IMR-90 (cell line): ENCODE results near the gene PHLDB1. TPM values are rescaled to one million over a fixed set of nuclear protein-coding genes. Genes with fewer than 3 reads are reported as not detected.

ENCODE experiments used
- ATAC-seq: fragments of 200-7000 bp; cut with Tn5 transposase; 2 replicates; pipeline ENCODE4 v1.9.1; 2020; ENCODE audit warnings: low read depth, mild to moderate bottlenecking, moderate library complexity
- BruUV-seq: library from RNA; stranded (reverse); fragments of 400-500 nt; replicated peaks from 2 replicates; lab custom pipeline; 2021; lab: Mats Ljungman, UMichigan
- CTCF ChIA-PET: fragments of 300-600 bp; formaldehyde crosslinking; extraction: SDS; loops from one replicate; lab custom pipeline; 2021; ENCODE audit warnings: antibody characterized with exemption; lab: Yijun Ruan, JAX
- POLR2A ChIA-PET: fragments of 300-600 bp; sonication (Branson Sonifier 250); formaldehyde crosslinking; loops from one replicate; lab custom pipeline; 2022; ENCODE audit warnings: antibody characterized with exemption; ENCODE audit not compliant: unreplicated experiment; lab: Charles Lee
- DNase-seq: peaks from one replicate; pipeline ENCODE4 v3.0.0; 2013
- H2AFZ ChIP-seq: replicated peaks from 2 replicates; pipeline ENCODE3; 2013; ENCODE audit warnings: low read length, mild to moderate bottlenecking; ENCODE audit not compliant: poor library complexity
- H2AK5ac ChIP-seq: 2 replicates; pipeline ENCODE4 v1.6.1; 2013; ENCODE audit warnings: low read depth, low read length, inconsistent platforms
- H2AK9ac ChIP-seq: replicated peaks from 2 replicates; pipeline ENCODE3; 2013; ENCODE audit warnings: mild to moderate bottlenecking, low read depth, low read length, moderate library complexity; ENCODE audit not compliant: poor library complexity
- H2BK120ac ChIP-seq: 2 replicates; pipeline ENCODE4 v1.6.1; 2013; ENCODE audit warnings: low read depth, low read length, inconsistent platforms
- H2BK15ac ChIP-seq: 3 replicates; pipeline ENCODE4 v1.6.1; 2013; ENCODE audit warnings: low read depth, low read length, inconsistent platforms
- H2BK20ac ChIP-seq: 2 replicates; pipeline ENCODE4 v1.6.1; 2013; ENCODE audit warnings: low read depth, mild to moderate bottlenecking, inconsistent platforms, low read length, moderate library complexity
- H2BK5ac ChIP-seq: 2 replicates; pipeline ENCODE4 v1.6.1; 2013; ENCODE audit warnings: mild to moderate bottlenecking, low read depth, low read length, inconsistent platforms; ENCODE audit not compliant: poor library complexity, severe bottlenecking
- H3K14ac ChIP-seq: replicated peaks from 2 replicates; pipeline ENCODE4 v1.6.1; 2013; ENCODE audit warnings: low read depth, low read length, inconsistent platforms
- H3K18ac ChIP-seq: 2 replicates; pipeline ENCODE4 v1.6.1; 2013; ENCODE audit warnings: low read depth, low read length, control low read depth
- H3K23ac ChIP-seq: 2 replicates; pipeline ENCODE4 v1.6.1; 2013; ENCODE audit warnings: low read depth, low read length, inconsistent platforms
- H3K27ac ChIP-seq: 2 replicates; pipeline ENCODE4 v1.5.1; 2013; ENCODE audit warnings: mild to moderate bottlenecking, control low read depth, low read length; ENCODE audit not compliant: insufficient read depth
- H3K27me3 ChIP-seq: 2 replicates; pipeline ENCODE4 v1.6.1; 2013; ENCODE audit warnings: low read length; ENCODE audit not compliant: control insufficient read depth, insufficient read depth
- H3K36me3 ChIP-seq: 2 replicates; pipeline ENCODE4 v1.6.1; 2013; ENCODE audit warnings: low read length, mixed read lengths; ENCODE audit not compliant: control insufficient read depth, insufficient read depth
- H3K4ac ChIP-seq: 2 replicates; pipeline ENCODE4 v1.6.1; 2013; ENCODE audit warnings: low read depth, low read length, inconsistent platforms
- H3K4me1 ChIP-seq: 2 replicates; pipeline ENCODE4 v1.6.1; 2013; ENCODE audit warnings: low read length, mixed read lengths; ENCODE audit not compliant: control insufficient read depth, insufficient read depth
- H3K4me2 ChIP-seq: 2 replicates; pipeline ENCODE4 v1.6.1; 2013; ENCODE audit warnings: low read depth, mild to moderate bottlenecking, control low read depth, low read length, moderate library complexity
- H3K4me3 ChIP-seq: 2 replicates; pipeline ENCODE4 v1.5.1; 2013; ENCODE audit warnings: low read depth, mild to moderate bottlenecking, control low read depth, low read length, moderate library complexity; ENCODE audit not compliant: insufficient read depth
- H3K56ac ChIP-seq: 2 replicates; pipeline ENCODE4 v1.6.1; 2013; ENCODE audit warnings: low read length, inconsistent platforms; ENCODE audit not compliant: insufficient read depth; ENCODE audit errors: extremely low read depth
- H3K79me1 ChIP-seq, 2 experiments: 2 replicates each; pipeline ENCODE4 v1.6.1; 2013; ENCODE audit warnings: low read length in 2 of 2, inconsistent platforms in 1 of 2, low read depth in 1 of 2
- H3K9ac ChIP-seq: 2 replicates; pipeline ENCODE4 v1.6.1; 2013; ENCODE audit warnings: low read depth, low read length, control low read depth
- H3K9me1 ChIP-seq: 2 replicates; pipeline ENCODE4 v1.6.1; 2013; ENCODE audit warnings: low read length, inconsistent platforms; ENCODE audit not compliant: insufficient read depth
- H3K9me3 ChIP-seq: 2 replicates; pipeline ENCODE4 v1.6.1; 2013; ENCODE audit warnings: low read length; ENCODE audit not compliant: control insufficient read depth, insufficient read depth
- H4K20me1 ChIP-seq: 2 replicates; pipeline ENCODE4 v1.6.1; 2013; ENCODE audit warnings: low read length, inconsistent platforms; ENCODE audit not compliant: insufficient read depth
- H4K5ac ChIP-seq: 2 replicates; pipeline ENCODE4 v1.6.1; 2013; ENCODE audit warnings: mild to moderate bottlenecking, low read depth, low read length, control low read depth
- H4K8ac ChIP-seq, 2 experiments: 2 replicates each; pipeline ENCODE4 v1.6.1; 2013; ENCODE audit warnings: low read depth in 2 of 2, low read length in 2 of 2, control low read depth in 1 of 2, inconsistent platforms in 1 of 2
- H4K91ac ChIP-seq: 2 replicates; pipeline ENCODE4 v1.6.1; 2013; ENCODE audit warnings: low read depth, low read length, inconsistent platforms; ENCODE audit not compliant: insufficient read depth
- BHLHE40 ChIP-seq: fragments of 150-350 bp; IDR thresholded peaks from 2 replicates; pipeline ENCODE4 v1.6.1; 2016; ENCODE audit warnings: mild to moderate bottlenecking, low read depth, low read length
- CEBPB ChIP-seq: IDR thresholded peaks from 2 replicates; pipeline ENCODE4 v1.6.1; 2012; ENCODE audit warnings: low read depth, low read length, improper control_type of control experiment
- CHD1 ChIP-seq: IDR thresholded peaks from 2 replicates; pipeline ENCODE4 v1.6.1; 2012; ENCODE audit warnings: low read depth, low read length, improper control_type of control experiment
- CTCF ChIP-seq: conservative IDR thresholded peaks from 2 replicates; pipeline ENCODE4 v1.5.1; 2012; ENCODE audit warnings: mild to moderate bottlenecking, low read depth, low read length, improper control_type of control experiment
- MAFK ChIP-seq: IDR thresholded peaks from 2 replicates; pipeline ENCODE4 v1.6.1; 2012; ENCODE audit warnings: low read depth, low read length, improper control_type of control experiment
- MAZ ChIP-seq: IDR thresholded peaks from 2 replicates; pipeline ENCODE4 v1.6.1; 2012; ENCODE audit warnings: low read depth, mild to moderate bottlenecking, low read length, improper control_type of control experiment, moderate library complexity, borderline replicate concordance
- MXI1 ChIP-seq: IDR thresholded peaks from 2 replicates; pipeline ENCODE4 v1.6.1; 2012; ENCODE audit warnings: low read depth, mild to moderate bottlenecking, low read length, moderate library complexity, borderline replicate concordance
- NFE2L2 ChIP-seq: fragments of 150-350 bp; IDR thresholded peaks from 2 replicates; pipeline ENCODE4 v1.6.1; 2016; ENCODE audit warnings: low read depth, mild to moderate bottlenecking, low read length
- POLR2A ChIP-seq: IDR thresholded peaks from 2 replicates; pipeline ENCODE4 v1.6.1; 2012; ENCODE audit warnings: mild to moderate bottlenecking, low read depth, low read length
- RAD21 ChIP-seq: IDR thresholded peaks from 2 replicates; pipeline ENCODE4 v1.6.1; 2012; ENCODE audit warnings: low read length, improper control_type of control experiment
- RCOR1 ChIP-seq: IDR thresholded peaks from 2 replicates; pipeline ENCODE4 v1.6.1; 2012; ENCODE audit warnings: mild to moderate bottlenecking, low read length, improper control_type of control experiment; ENCODE audit not compliant: insufficient replicate concordance
- RFX5 ChIP-seq: IDR thresholded peaks from 2 replicates; pipeline ENCODE4 v1.8.0; 2012; ENCODE audit warnings: low read depth, mild to moderate bottlenecking, low read length, moderate library complexity
- SMC3 ChIP-seq: fragments of 150-350 bp; IDR thresholded peaks from 2 replicates; pipeline ENCODE4 v1.6.1; 2016; ENCODE audit warnings: low read depth, mild to moderate bottlenecking, antibody characterized with exemption, low read length, moderate library complexity
- USF2 ChIP-seq: fragments of 150-350 bp; IDR thresholded peaks from 2 replicates; pipeline ENCODE4 v1.6.1; 2017; ENCODE audit warnings: mild to moderate bottlenecking, antibody characterized with exemption, low read length, low read depth
- whole genome bisulfite sequencing, 2 experiments: methylation state at CpG; one replicate each; pipeline versions ENCODE4 v1.1.5 to v1.1.7; 2013; ENCODE audit warnings: missing lambda C conversion rate in 2 of 2; ENCODE audit not compliant: insufficient read length in 1 of 2; ENCODE audit errors: extremely low coverage in 2 of 2; 5-methylcytosine and 5-hydroxymethylcytosine counted together
- dilution Hi-C: fragments of 300-500 bp; cut with HindIII; formaldehyde crosslinking; loops from one replicate; pipeline ENCODE4 v1.14.3; 2018; ENCODE audit warnings: low sequenced_read_pairs; ENCODE audit not compliant: unreplicated experiment
- in situ Hi-C: fragments of 300-500 bp; cut with MboI; formaldehyde crosslinking; loops from 3 replicates; pipeline ENCODE4 v1.14.3; 2019; ENCODE audit warnings: low sequenced_read_pairs, inconsistent platforms, mixed read lengths
- intact Hi-C: fragments of 100-400 bp; cut with micrococcal nuclease; formaldehyde crosslinking; loops from 2 replicates; pipeline ENCODE4 v1.10.0; 2022
- polyA plus RNA-seq, 3 experiments: library from polyadenylated mRNA; depleted of rRNA; stranded (reverse); fragments of >200 nt; gene quantifications; 2 replicates each; pipeline ENCODE4 v1.2.3, GENCODE V29; 2012; ENCODE audit warnings: low replicate concordance in 1 of 3
- total RNA-seq: library from RNA; depleted of rRNA; stranded (reverse); fragments of >200 nt; gene quantifications from 2 replicates; pipeline ENCODE4 v1.2.3, GENCODE V29; 2012
- TF ChIP-seq, protein P1 (sequence below): fragments of 150-350 bp; IDR thresholded peaks from 2 replicates; pipeline ENCODE4 v1.6.1; 2016; ENCODE audit warnings: low read depth, mild to moderate bottlenecking, low read length, moderate library complexity, borderline replicate concordance

The PHLDB1 gene
- total and polyA plus RNA-seq, 2 of the 4 experiments (the other 2 are of a cell fraction), result 40.0 to 90.4 TPM

GRCh38 chr11:118610225-118610772, 2.9 kb downstream of the PHLDB1 start:
- dilution Hi-C loops, result no loop called here
- H4K8ac ChIP-seq, result peak overlapping the region; percentile 87 to 97; a peak in 3 of 4 replicates
- H3K14ac ChIP-seq, result peak overlapping the region; percentile 74
- H3K9ac ChIP-seq, result peak overlapping the region; percentile 85
- H2BK15ac ChIP-seq, result no peak overlapping the region; the same call in 2 of the 3 replicates
- peak overlapping the region; percentile 93 for H3K4me3 ChIP-seq
- no peaks in the 10 kb centered on the region for H3K9me3 ChIP-seq
- peak overlapping the region; percentile 100 for H2AK5ac ChIP-seq
- peak overlapping the region; percentile 97 for H2BK120ac ChIP-seq
- WGBS, 2 experiments, result 13% methylated on average over 13 of the region's 42 CpGs; no CpG with 5 or more reads in 1 of the 2 experiments
- H3K36me3 ChIP-seq, result peaks cover 18% of the 10 kb centered on the region
- ChIA-PET CTCF (no interaction called here), POLR2A (interaction anchor here (3.6 kb wide), 1 partner anchor 9 kb away, joined by 36 read pairs; no protein-coding TSS in a partner anchor)
- H2AK9ac ChIP-seq, result peak overlapping the region; percentile 97
- peaks cover 38% of the 10 kb centered on the region for H3K4me1 ChIP-seq
- H3K27ac ChIP-seq, result peak overlapping the region; percentile 90
- H2BK20ac ChIP-seq, result no peak overlapping the region
- H3K9me1 ChIP-seq, result peaks cover 39% of the 10 kb centered on the region
- peak overlapping the region; percentile 79 for H2AFZ ChIP-seq
- H3K18ac ChIP-seq, result no peak overlapping the region
- H2BK5ac ChIP-seq, result peak overlapping the region; percentile 98
- H3K4ac ChIP-seq, result peak overlapping the region; percentile 100
- H3K56ac ChIP-seq, result 0 out of 2 replicates have a peak overlapping the region, but pooled peaks have one; percentile 24
- ATAC-seq, result no peak
- no TSS peak for BruUV-seq
- peaks cover 15 to 56% of the 10 kb centered on the region in 2 experiments; a peak in 3 of 4 replicates for H3K79me1 ChIP-seq
- peak overlapping the region; percentile 98 for H4K91ac ChIP-seq
- no peaks in the 10 kb centered on the region for H3K27me3 ChIP-seq
- H4K5ac ChIP-seq, result no peak overlapping the region
- intact Hi-C loops, result no loop called here
- in situ Hi-C loops, result no loop called here
- H3K4me2 ChIP-seq, result peak overlapping the region; percentile 91
- no peak for DNase-seq
- peak overlapping the region; percentile 76; the same call in 1 of the 2 replicates for H3K23ac ChIP-seq
- peaks cover 15% of the 10 kb centered on the region for H4K20me1 ChIP-seq
- TF ChIP-seq MAFK, result no peak
- TF ChIP-seq RAD21, result no peak
- TF ChIP-seq MAZ, result 0 out of 2 replicates have a peak, but pooled peaks have one; percentile 0
- no peak for TF ChIP-seq CTCF
- no peak for TF ChIP-seq RFX5
- peak; percentile 77; the same call in 1 of the 2 replicates for TF ChIP-seq CHD1
- no peak for TF ChIP-seq USF2
- TF ChIP-seq MXI1, result no peak
- no peak for TF ChIP-seq RCOR1
- TF ChIP-seq CEBPB, result no peak
- no peak for TF ChIP-seq BHLHE40
- TF ChIP-seq SMC3, result no peak
- TF ChIP-seq, protein P1, sequence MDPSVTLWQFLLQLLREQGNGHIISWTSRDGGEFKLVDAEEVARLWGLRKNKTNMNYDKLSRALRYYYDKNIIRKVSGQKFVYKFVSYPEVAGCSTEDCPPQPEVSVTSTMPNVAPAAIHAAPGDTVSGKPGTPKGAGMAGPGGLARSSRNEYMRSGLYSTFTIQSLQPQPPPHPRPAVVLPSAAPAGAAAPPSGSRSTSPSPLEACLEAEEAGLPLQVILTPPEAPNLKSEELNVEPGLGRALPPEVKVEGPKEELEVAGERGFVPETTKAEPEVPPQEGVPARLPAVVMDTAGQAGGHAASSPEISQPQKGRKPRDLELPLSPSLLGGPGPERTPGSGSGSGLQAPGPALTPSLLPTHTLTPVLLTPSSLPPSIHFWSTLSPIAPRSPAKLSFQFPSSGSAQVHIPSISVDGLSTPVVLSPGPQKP, result no peak
- peak; percentile 6; the same call in 1 of the 2 replicates for TF ChIP-seq POLR2A
- TF ChIP-seq NFE2L2, result no peak
